Superior temporal gyrus (tissue), 1 donor: Measurements from ENCODE around the gene U2AF1L4.

Experiments used
- DNase-seq: peaks from one replicate; pipeline ENCODE4 v3.0.0-alpha.2; 2016; ENCODE audit errors: extremely low spot score

Gene U2AF1L4

GRCh38 chr19:35713506-35713850 lies 31.7 kb downstream of the U2AF1L4 start:
- no peak for DNase-seq

- DNase-seq = no peak
Measured at GRCh38 chr19:35712567-35713505, 32.4 kb downstream of the U2AF1L4 start.

GRCh38 chr19:35710784-35711723 lies 34.2 kb downstream of the U2AF1L4 start:
- no peak for DNase-seq

- no peak for DNase-seq
Measured at GRCh38 chr19:35708391-35708790, 36.8 kb downstream of the U2AF1L4 start.

- no peak for DNase-seq
Measured at GRCh38 chr19:35704218-35704617, 41.0 kb downstream of the U2AF1L4 start, which contains the start of gene ZBTB32. Gene ZBTB32 (plus strand): TSS chr19:35704558. CDS start chr19:35714627, 10,069 bp downstream.

- no peak for DNase-seq
Measured at GRCh38 chr19:35703343-35703742, 41.9 kb downstream of the U2AF1L4 start.

- peak; percentile 99 for DNase-seq
Measured at GRCh38 chr19:35702223-35703012, 42.8 kb downstream of the U2AF1L4 start.

- no peak for DNase-seq
Measured at GRCh38 chr19:35696835-35697234, 48.4 kb downstream of the U2AF1L4 start.

- DNase-seq = no peak
Measured at GRCh38 chr19:35695895-35696422, 49.3 kb downstream of the U2AF1L4 start.

- DNase-seq = peak; percentile 94
Measured at GRCh38 chr19:35693835-35694599, 51.2 kb downstream of the U2AF1L4 start.

GRCh38 chr19:35693422-35693821 lies 51.8 kb downstream of the U2AF1L4 start:
- DNase-seq = no peak
